C4-2B (cell line): ENCODE measurements around the gene SLC4A1.

ENCODE experiments used
- CTCF ChIP-seq: fragments of 450-650 bp; conservative IDR thresholded peaks from 2 replicates; pipeline ENCODE4 v1.5.1; 2017; ENCODE audit warnings: mild to moderate bottlenecking
- ZFX ChIP-seq: fragments of 450-650 bp; IDR thresholded peaks from 2 replicates; pipeline ENCODE4 v1.6.1; 2017

GRCh38 chr17:44260296-44260695 is 7.6 kb downstream of the SLC4A1 start:
- TF ChIP-seq CTCF (no peak), ZFX (no peak)
